Stimulated activated CD4-positive, alpha-beta T cell treated with anti-CD3 and anti-CD28 coated beads, Interleukin-1b, Interleukin-23, amount 100 ng/mL, for 4 hours (primary cell): ENCODE data around the gene AGAP2.

Source experiments
- DNase-seq, 2 donors: peaks; one replicate each; pipeline ENCODE4 v3.0.0-alpha.2; 2020; ENCODE audit warnings: low read depth in 2 of 2

The AGAP2 gene

DNA sequence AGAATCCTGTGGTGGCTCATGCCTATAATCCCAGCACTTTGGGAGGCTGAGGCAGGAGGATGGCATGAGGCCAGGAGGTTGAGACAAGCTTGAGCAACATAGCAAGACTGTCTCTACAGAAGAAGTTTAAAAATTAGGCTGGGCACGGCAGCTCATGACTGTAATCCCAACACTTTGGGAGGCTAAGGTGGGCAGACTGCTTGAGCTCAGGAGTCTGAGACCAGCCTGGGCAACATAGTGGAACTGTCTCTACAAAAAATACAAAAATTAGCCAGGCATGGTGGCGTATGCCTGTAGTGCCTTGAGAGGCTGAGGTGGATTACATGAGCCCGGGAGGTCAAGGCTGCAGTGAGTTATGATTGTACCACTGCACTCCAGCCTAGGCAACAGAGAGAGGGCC lies 29.3 kb upstream of the AGAP2 start:
- no peak for DNase-seq

DNA sequence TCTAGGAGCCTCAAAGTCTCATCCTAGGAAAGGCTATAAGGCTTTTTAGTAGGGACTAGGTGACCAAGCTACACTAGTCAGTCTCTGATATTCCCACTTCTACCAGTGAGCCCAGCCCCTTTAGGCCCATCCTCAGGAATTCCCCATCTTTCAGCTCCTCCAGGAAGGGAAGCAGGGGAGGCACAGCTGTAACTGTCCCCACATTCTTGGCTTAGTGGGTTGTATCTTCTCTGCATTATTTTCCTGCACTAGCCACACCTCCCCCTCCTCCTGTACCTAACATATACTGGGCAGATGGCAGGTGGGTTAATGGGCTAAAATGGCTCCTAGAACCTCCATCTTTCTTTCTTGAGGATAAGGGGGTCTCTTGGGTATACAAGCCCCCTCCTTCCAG lies 28.8 kb upstream of the AGAP2 start:
- DNase-seq, result no peak

- DNase-seq, result no peak
These were observed 28.1 kb upstream of the AGAP2 start, which contains the start of gene CYP27B1 for GRCh38 chr12:57766464-57767304. TSS of gene CYP27B1 (minus strand) at chr12:57767078. CDS start at chr12:57767041, 37 bp downstream.

DNA sequence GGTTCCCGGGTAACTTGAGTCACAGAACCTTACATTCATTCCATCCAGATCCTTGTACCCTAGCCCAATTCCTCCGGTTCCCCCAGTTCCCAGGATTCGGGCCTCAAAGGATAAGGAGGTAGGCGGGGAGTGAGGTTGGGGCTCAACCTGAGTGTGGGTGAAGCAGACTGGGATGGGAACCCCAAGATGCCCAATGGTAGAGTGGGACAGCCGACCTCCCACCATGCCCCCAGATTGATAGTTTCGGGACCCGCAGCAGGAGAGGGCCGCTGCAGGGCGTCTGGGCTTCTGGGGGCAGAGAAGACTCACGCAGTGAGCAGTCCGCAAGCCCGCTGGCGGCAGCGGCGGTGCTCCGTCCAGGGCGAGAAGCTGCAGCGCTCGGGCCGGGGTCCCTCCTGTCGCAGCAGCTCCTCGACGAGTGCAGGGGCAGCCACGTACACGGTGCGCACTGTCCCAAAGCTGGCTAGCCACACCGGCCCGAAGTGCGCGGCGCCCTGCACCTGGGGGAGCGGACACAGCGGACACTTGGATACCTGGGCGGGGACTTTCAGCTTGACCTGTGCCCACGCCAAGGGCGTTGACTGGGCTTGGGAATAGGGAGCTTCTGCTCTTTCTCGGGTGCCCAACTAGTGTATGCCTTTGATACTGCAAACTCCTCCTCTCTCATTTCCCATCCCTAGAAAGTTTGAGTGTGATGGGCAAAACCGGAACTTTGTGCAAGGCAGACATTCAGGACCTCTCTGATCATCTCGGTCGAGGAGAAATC lies 27.3 kb upstream of the AGAP2 start:
- no peak for DNase-seq

DNA sequence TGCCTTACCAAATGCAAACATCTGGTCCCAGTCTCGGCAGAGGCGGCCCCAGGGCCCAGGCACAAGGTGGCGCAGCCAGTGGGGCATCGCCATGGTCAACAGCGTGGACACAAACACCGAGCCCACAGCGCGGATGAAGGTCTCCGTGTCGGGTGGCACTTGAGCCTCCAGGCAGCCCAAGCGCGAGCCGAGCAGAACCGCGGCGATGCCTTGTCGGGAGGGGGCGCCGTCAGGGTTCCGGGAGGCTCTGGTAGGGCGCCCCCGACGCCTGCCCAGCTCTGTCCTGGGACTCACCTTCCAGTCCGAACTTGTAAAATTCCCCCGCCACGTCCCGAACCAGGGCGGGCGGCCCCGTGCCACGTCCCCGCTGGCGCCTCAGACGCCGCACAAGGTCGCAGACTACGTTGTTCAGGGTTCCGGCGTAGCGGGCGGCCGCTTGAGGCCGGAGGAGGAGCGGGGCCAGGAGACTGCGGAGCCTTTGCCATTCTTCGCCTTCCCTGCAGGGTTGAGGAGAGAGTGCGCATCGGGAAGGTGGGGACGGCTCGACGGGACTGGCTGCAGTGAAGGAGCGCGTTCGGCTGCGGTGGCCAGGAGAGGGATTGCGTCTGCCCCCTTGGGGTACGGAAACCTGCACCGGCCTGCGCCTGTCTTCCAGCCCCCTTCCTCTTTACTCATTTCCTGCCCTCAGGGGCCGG lies 26.6 kb upstream of the AGAP2 start:
- peak in 1 of 2 donors; percentile 63 for DNase-seq

DNA sequence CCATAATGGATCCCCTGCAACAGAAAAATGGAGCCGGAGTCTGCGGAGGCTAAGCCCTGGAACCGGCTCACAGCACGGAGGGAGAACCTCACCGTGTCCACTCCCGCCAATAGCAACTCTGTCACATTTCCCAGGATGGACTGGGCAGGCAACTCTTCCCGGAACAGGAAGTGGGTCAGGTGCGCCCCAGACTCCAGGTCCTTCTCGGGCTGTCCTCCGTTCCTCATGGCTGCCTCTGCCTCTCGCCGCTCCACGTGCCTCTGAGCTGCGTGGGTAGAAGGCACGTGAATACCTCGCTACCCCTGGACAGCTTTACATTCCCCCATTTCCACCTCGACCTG lies 26.1 kb upstream of the AGAP2 start:
- DNase-seq, result peak in 1 of 2 donors; percentile 41

GRCh38 chr12:57763881-57764661 lies 25.5 kb upstream of the AGAP2 start:
- no peak for DNase-seq

DNA sequence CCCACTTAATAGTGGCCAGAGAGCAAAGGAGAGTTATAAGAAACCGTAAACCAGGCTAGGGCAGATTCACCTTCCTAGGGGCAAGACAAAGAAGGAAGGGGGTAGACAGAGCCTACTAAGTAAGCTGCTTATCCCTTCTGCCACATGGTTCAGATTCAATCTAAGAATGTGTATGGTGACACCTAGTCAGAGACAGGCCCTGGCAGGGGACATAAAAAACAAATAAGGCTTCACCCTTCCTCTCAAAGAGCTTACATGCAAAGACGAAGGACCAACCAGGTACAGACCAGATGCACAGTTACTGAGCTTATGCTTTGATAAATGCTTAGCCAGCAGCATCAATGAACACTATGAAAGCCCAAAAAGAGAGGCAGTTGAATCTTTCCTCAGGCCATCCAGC lies 23.9 kb upstream of the AGAP2 start:
- no peak for DNase-seq

DNA sequence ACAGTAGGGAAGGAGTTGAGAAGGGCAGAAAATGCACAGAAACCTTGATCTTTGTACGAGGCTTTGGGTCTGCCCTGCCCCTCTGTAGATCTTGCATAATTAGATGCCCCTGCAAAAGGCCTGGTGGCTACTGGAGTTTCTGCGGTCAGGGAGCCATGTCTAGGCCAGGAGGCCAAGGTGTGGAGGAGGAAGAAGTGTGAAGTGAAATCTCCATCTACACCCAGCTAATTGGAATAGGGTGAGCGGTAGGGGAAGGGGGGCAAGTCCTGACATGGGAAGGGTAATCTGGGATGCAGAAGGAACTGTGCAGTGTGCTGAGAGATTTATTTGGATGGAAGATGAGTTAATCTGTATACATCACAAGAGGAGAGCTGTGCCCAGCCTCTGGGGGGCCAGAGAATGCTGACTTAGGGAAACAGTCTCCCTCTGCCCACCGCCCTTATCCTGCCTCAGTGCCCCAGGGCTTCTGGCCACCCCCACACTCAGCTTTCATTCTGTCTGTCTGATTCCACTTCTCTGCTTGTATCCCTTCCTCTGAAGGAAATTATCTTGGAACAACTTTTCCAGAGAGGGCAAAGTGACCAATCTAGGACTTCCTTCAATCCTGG lies 23.0 kb upstream of the AGAP2 start:
- no peak for DNase-seq

GRCh38 chr12:57760347-57760982 lies 21.9 kb upstream of the AGAP2 start:
- no peak for DNase-seq

DNA sequence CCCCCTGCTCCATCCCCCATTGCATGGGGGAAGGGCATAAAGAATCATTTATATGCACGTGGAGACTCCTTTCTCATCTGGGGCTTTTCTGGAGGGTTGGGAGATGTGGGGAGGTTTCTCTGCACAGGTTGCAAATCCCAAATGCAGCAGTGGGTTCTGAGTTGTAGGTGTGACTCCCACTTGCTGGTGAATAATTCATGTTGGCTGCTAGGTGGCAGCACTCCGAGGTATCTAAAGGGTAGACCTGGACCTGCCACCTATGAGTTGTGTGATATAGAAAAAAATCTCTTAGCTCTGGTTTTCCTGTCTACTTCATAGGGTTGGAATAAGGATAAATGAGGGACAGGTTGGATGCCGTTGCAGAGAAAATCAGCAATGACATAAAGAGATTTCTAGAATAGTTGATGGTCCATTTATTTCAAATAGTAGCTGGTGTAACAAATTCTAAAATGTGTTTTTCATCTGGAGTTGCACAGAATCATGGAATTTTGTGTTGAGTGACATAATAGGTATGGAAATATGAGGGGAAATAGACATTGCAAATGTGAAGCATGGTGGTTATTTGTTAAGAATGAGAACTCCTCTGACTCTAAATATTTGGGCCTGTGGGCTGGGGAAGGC lies 20.9 kb upstream of the AGAP2 start:
- DNase-seq, result no peak

DNA sequence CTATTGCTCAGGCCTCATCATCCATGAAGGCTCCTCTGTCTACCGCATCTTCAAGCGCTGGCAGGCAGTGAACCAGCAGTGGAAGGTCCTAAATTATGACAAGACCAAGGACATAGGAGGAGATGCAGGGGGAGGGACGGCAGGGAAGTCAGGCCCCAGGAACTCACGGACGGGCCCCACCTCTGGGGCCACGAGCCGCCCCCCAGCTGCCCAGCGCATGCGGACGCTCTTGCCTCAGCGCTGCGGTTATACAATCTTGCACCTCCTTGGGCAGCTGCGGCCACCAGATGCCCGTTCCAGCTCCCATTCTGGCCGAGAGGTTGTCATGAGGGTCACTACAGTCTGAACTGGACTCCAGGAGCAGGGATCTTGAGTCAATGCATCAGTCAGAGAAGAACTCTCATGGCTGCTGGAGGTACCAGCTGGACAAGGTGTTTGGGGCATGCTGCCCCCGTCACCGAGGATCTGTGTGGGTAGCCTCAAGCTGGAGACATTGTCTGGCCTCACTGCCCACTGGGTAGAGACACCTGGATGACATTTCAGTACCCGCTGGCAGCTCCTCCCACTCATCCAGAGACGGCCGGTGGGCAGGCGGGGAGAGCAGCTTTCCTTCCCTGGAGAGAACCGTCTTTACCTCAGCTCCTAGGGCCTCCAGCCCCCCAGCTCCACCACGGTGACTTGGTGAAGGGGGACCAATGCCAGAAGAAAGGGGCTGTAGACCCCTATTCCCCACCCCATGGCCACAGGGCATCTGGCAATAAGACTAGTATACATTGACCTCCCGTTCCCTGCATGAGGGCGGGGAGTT lies 20.2 kb upstream of the AGAP2 start:
- DNase-seq, result no peak

- DNase-seq, result no peak
These were observed 19.2 kb upstream of the AGAP2 start for GRCh38 chr12:57757771-57758170.

DNA sequence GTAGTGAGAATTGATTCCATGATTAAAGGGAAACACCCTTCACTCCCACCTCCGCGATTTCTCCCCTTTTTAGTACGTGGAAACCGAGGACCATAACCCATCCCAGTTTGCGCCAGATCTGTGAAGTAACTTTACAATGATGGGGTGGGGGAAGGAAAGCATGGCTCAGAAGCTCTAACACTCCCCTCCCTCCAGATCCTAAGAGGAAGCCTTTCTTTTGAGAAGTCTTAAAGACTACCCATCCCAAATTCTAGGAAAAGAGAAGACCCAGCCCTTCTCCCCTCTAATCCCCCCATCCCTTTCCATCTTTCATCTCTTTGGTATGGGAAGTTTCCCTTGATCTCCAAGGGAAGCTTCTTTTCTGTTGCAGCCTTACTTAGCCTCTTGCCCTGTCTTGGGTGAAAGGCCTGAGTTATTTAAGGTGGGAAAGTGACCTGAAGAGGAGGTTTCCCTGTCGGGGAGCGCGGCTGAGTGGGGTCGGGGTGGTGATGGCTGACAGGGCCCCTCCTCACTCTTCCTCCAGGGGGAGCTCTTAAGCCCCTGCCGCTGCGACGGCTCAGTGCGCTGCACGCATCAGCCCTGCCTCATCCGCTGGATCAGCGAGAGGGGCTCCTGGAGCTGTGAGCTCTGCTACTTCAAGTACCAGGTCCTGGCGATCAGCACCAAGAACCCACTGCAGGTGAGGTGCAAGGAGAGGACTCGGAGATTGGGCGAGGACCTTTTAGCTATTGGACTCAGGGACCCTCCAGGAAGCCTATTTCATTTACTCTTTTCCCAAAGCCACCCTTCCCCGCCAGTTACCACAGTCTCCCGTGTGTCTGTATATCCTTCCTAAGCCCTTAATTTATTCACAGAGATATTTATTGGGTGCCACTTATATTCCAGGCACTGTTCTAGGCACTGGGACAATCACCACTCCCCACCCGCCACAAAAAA lies 18.1 kb upstream of the AGAP2 start:
- peak; percentile 61 to 62 for DNase-seq

GRCh38 chr12:57755454-57756372 lies 17.2 kb upstream of the AGAP2 start:
- DNase-seq, result peak in 1 of 2 donors; percentile 26

DNA sequence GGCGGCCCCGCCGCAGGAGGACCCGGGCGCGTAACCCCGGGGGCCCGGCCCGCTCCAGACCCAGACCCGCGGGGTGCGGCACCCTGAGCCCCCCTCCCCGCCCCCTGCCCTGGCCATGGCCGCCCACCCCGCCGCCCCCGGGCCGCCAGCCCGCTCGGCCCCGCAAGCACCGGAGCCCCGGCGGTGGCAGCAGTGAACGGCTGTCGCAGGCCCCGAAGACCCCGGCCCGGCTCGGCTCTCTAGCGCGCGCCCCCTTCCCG lies 16.6 kb upstream of the AGAP2 start:
- DNase-seq, result no peak

DNA sequence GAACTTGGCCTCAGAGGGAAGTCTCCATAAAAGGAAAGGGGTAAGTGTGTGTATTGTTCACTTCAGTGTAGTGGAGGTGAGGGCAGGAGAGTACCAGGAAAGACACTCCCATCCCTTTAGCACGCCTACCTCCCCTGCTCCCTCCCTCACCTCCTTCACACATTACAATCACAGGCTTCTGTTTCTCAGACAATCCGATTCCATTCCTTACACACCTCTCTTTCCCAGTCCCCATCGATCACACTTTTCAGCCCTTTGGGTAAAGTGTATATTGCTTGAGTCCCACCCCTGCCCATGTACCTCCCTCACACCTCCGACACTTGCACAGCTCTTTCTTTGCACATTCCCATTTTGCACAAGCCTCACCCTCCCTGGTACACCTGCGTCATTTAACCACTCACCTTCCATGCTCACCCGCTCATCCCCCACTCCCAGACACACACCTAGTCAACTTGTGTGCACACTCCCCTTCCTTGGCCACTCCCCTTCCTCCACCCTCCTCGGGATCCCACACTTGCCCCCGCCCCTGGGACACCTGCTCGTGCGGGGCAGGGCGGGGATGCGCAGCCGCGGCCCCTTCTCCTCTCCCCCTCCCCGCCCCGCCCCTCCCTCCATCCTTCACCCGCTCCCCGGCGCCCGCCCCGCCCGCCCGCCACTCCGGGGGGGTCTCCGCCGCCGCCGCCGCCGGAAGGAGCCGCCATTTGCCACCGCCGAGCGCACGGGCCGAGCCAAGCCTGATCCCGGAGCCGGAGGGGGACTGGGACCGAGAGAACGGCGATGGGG lies 16.1 kb upstream of the AGAP2 start, which contains the start of gene MARCHF9:
TSS of gene MARCHF9 (plus strand) at position 693 of the 783 bp plus-strand sequence. CDS start 426 bp downstream, outside the sequence.
- peak; percentile 75 for DNase-seq
